Natural killer cell (primary cell): Measurements from ENCODE around the gene TRIM38. TPM values are rescaled to one million over a fixed set of nuclear protein-coding genes. Genes with fewer than 3 reads are reported as not detected.

ENCODE experiments used
- ATAC-seq, 3 donors: fragments of 150-1000 bp in 2 of 3; fragments of 200-7000 bp in 1 of 3; cut with Tn5 transposase; 1 replicate in 1 of 3; 2 replicates in 2 of 3; pipeline ENCODE4 v1.10.0; 2021; ENCODE audit warnings: mild to moderate bottlenecking in 2 of 3, moderate library complexity in 2 of 3
- DNase-seq, 2 donors: peaks; one replicate each; pipeline versions ENCODE4 v3.0.0 to v3.0.0-alpha.2; 2013 to 2021; ENCODE audit warnings: mixed read lengths in 1 of 2
- H3K27ac ChIP-seq: one replicate; pipeline ENCODE4 v1.5.1; 2013; ENCODE audit warnings: mild to moderate bottlenecking, low read length
- H3K27me3 ChIP-seq: one replicate; pipeline ENCODE4 v1.6.1; 2013; ENCODE audit warnings: low read length; ENCODE audit not compliant: control insufficient read depth, insufficient read depth
- H3K36me3 ChIP-seq: one replicate; pipeline ENCODE4 v1.6.1; 2013; ENCODE audit warnings: low read length; ENCODE audit not compliant: control insufficient read depth, insufficient read depth
- H3K4me1 ChIP-seq: one replicate; pipeline ENCODE4 v1.6.1; 2013; ENCODE audit warnings: low read length; ENCODE audit not compliant: control insufficient read depth, insufficient read depth
- H3K4me3 ChIP-seq: one replicate; pipeline ENCODE4 v1.5.1; 2013; ENCODE audit warnings: low read length
- H3K9me3 ChIP-seq: one replicate; pipeline ENCODE4 v1.6.1; 2013; ENCODE audit warnings: low read length; ENCODE audit not compliant: control insufficient read depth, insufficient read depth
- H3K27ac Mint-ChIP-seq, 2 donors: one replicate each; pipeline ENCODE4 v1.8.0; 2022; ENCODE audit warnings: mild to moderate bottlenecking in 2 of 2, mixed read lengths in 2 of 2, moderate library complexity in 1 of 2
- H3K27me3 Mint-ChIP-seq, 2 donors: one replicate each; pipeline ENCODE4 v1.8.0; 2022; ENCODE audit warnings: low read depth in 2 of 2, mixed read lengths in 2 of 2
- H3K36me3 Mint-ChIP-seq: one replicate; pipeline ENCODE4 v1.8.0; 2022; ENCODE audit warnings: mixed read lengths
- H3K4me1 Mint-ChIP-seq, 2 donors: one replicate each; pipeline ENCODE4 v1.8.0; 2022; ENCODE audit warnings: mixed read lengths in 2 of 2
- H3K4me3 Mint-ChIP-seq: one replicate; pipeline ENCODE4 v1.8.0; 2022; ENCODE audit warnings: mild to moderate bottlenecking, moderate library complexity, mixed read lengths
- H3K9me3 Mint-ChIP-seq, 2 donors: one replicate each; pipeline ENCODE4 v1.8.0; 2022; ENCODE audit warnings: mixed read lengths in 2 of 2
- CTCF ChIP-seq: fragments of 200-600 bp; IDR thresholded peaks from one replicate; pipeline ENCODE4 v1.8.0; 2022; ENCODE audit warnings: antibody characterized with exemption
- WGBS: methylation state at CpG from one replicate; pipeline ENCODE4 v1.1.7; 2013; ENCODE audit warnings: missing lambda C conversion rate; ENCODE audit not compliant: insufficient coverage; 5-methylcytosine and 5-hydroxymethylcytosine counted together
- intact Hi-C: fragments of 100-400 bp; cut with micrococcal nuclease; formaldehyde crosslinking; loops from one replicate; pipeline ENCODE4 v1.14.2; 2022
- total RNA-seq, 4 donors: library from RNA; stranded (reverse); fragments of 120-200 nt in 1 of 4; gene quantifications; one replicate each; pipeline versions ENCODE4 v1.2.3 to v1.2.4, GENCODE V29; 2013 to 2022

Gene TRIM38
- total RNA-seq, 3 donors from 2014 or later (not counting 1 experiment from before 2014, with no cell fraction given): 25.5 to 30.5 (median 27.1) TPM

DNA sequence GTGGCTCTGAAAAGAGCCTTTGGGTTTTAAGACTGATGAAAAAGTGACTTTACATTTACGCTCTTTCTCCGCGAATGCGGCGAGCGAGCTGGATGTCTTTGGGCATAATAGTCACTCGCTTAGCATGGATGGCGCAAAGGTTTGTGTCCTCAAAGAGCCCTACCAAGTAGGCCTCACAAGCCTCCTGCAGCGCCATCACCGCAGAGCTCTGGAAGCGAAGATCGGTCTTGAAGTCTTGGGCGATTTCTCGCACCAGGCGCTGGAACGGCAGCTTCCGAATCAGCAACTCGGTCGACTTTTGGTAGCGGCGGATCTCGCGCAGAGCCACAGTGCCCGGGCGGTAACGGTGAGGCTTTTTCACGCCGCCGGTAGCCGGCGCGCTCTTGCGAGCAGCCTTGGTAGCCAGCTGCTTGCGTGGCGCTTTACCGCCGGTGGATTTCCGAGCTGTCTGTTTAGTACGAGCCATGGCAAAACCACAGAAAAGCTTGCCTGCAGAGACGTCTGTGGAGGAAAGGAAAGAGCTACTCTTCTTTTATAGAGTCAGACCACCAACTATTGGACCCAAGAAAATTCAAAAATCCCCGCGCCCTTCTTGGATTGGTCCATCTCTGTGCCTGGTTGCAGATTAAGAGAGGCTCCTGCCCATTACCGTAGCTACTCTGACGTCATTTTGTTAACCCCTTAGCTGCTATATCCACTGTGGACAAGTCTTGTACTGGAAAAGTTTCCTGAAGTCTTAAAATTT, 69.2 kb downstream of the TRIM38 start:
- H3K4me3 ChIP-seq: peak overlapping the region; percentile 78
- H3K4me1 Mint-ChIP-seq: peaks cover 53 to 54% of the 10 kb centered on the region in 2 donors

GRCh38 chr6:26032340-26033084, 69.9 kb downstream of the TRIM38 start:
- DNase-seq (peak in 1 of 2 donors; percentile 62), ATAC-seq (peak; percentile 4 to 39 (median 16))
- H3K4me3 Mint-ChIP-seq: peak overlapping the region; percentile 96
- Histone ChIP-seq H3K4me1 (peaks cover 30% of the 10 kb centered on the region), H3K36me3 (no peaks in the 10 kb centered on the region), H3K4me3 (peak overlapping the region; percentile 78), H3K27me3 (no peaks in the 10 kb centered on the region), H3K9me3 (no peaks in the 10 kb centered on the region), H3K27ac (peak overlapping the region; percentile 92)
- no peaks in the 10 kb centered on the region for H3K27me3 Mint-ChIP-seq
- H3K4me1 Mint-ChIP-seq: peaks cover 45 to 47% of the 10 kb centered on the region in 2 donors
- H3K36me3 Mint-ChIP-seq: no peaks in the 10 kb centered on the region
- no peak for TF ChIP-seq CTCF
- H3K9me3 Mint-ChIP-seq: no peaks in the 10 kb centered on the region
- intact Hi-C loops: loop anchor here (1.0 kb wide), 3 partner anchors 11 to 24 kb away; a partner anchor contains a TSS
- WGBS: 0% methylated on average over 17 of the region's 19 CpGs
- peak overlapping the region; percentile 94 to 99 for H3K27ac Mint-ChIP-seq

More for the DNA sequence above, 69.2 kb downstream of the TRIM38 start:
- H3K27me3 Mint-ChIP-seq: peaks cover 0 to 2% of the 10 kb centered on the region in 2 donors
- WGBS: 2% methylated on average over 44 of the region's 44 CpGs
- DNase-seq (peak; percentile 83 to 92), ATAC-seq (peak; percentile 59 to 80 (median 66))
- Histone ChIP-seq H3K27ac (peak overlapping the region; percentile 92), H3K27me3 (no peaks in the 10 kb centered on the region), H3K9me3 (no peaks in the 10 kb centered on the region), H3K4me1 (peaks cover 32% of the 10 kb centered on the region), H3K36me3 (no peaks in the 10 kb centered on the region)
- peak overlapping the region; percentile 96 for H3K4me3 Mint-ChIP-seq
- no peaks in the 10 kb centered on the region for H3K9me3 Mint-ChIP-seq
- TF ChIP-seq CTCF: no peak
- no peaks in the 10 kb centered on the region for H3K36me3 Mint-ChIP-seq
- intact Hi-C loops: loop anchor here (1.0 kb wide), 1 partner anchor 11 kb away; a partner anchor contains a TSS
- peak overlapping the region; percentile 94 to 99 for H3K27ac Mint-ChIP-seq

GRCh38 chr6:26033085-26033940, 70.7 kb downstream of the TRIM38 start:
- Mint-ChIP-seq H3K4me1 (peaks cover 40 to 41% of the 10 kb centered on the region in 2 donors), H3K9me3 (no peaks in the 10 kb centered on the region), H3K36me3 (no peaks in the 10 kb centered on the region), H3K27me3 (no peaks in the 10 kb centered on the region), H3K27ac (peak overlapping the region; percentile 94 to 99), H3K4me3 (peak overlapping the region; percentile 96)
- WGBS: 0% methylated on average over 47 of the region's 47 CpGs
- Histone ChIP-seq H3K9me3 (no peaks in the 10 kb centered on the region), H3K4me3 (peak overlapping the region; percentile 78), H3K36me3 (no peaks in the 10 kb centered on the region), H3K27me3 (no peaks in the 10 kb centered on the region), H3K27ac (peak overlapping the region; percentile 92), H3K4me1 (peaks cover 26% of the 10 kb centered on the region)
- no peak for TF ChIP-seq CTCF
- intact Hi-C loops: loop anchor here (1.0 kb wide), 2 partner anchors 10 to 23 kb away; a partner anchor contains a TSS
- peak; percentile 70 to 81 (median 77) for ATAC-seq
- DNase-seq: peak; percentile 55 to 91
